HG03457 (cell line): ENCODE results near the gene TTLL1.

ENCODE experiments used
- ATAC-seq: cut with Tn5 transposase; IDR thresholded peaks from one replicate; pipeline ENCODE4 v1.9.1; 2021; ENCODE audit warnings: moderate number of reproducible peaks; ENCODE audit not compliant: unreplicated experiment

TTLL1 gene

GRCh38 chr22:43014869-43015676 is 74.1 kb downstream of the TTLL1 start, which contains the start of gene PACSIN2:
Gene PACSIN2, minus strand, starts transcription at chr22:43015149. Its CDS starts 103,069 bp downstream, at chr22:42912080.
- peak; percentile 84 for ATAC-seq

GRCh38 chr22:43014316-43014868 is 74.8 kb downstream of the TTLL1 start:
- no peak for ATAC-seq

GRCh38 chr22:43013355-43014315 is 75.6 kb downstream of the TTLL1 start:
- ATAC-seq, result no peak

GRCh38 chr22:43012390-43012789 is 76.8 kb downstream of the TTLL1 start:
- ATAC-seq, result no peak

- ATAC-seq, result no peak
Observed at GRCh38 chr22:43011079-43011478, 78.1 kb downstream of the TTLL1 start.

- no peak for ATAC-seq
Observed at GRCh38 chr22:43009444-43009843, 79.7 kb downstream of the TTLL1 start.

- no peak for ATAC-seq
Observed at GRCh38 chr22:43008921-43009320, 80.3 kb downstream of the TTLL1 start.

GRCh38 chr22:43008509-43008908 is 80.7 kb downstream of the TTLL1 start:
- ATAC-seq, result no peak

- no peak for ATAC-seq
Observed at GRCh38 chr22:43007519-43008102, 81.6 kb downstream of the TTLL1 start.

- no peak for ATAC-seq
Observed at GRCh38 chr22:43006753-43007152, 82.4 kb downstream of the TTLL1 start.

- no peak for ATAC-seq
Observed at GRCh38 chr22:43006016-43006505, 83.1 kb downstream of the TTLL1 start.

- ATAC-seq, result no peak
Observed at GRCh38 chr22:43005106-43005505, 84.1 kb downstream of the TTLL1 start.

GRCh38 chr22:43004362-43005035 is 84.7 kb downstream of the TTLL1 start:
- no peak for ATAC-seq

- ATAC-seq, result no peak
Observed at GRCh38 chr22:43002202-43002586, 87.0 kb downstream of the TTLL1 start.

GRCh38 chr22:43001271-43002201 is 87.7 kb downstream of the TTLL1 start:
- ATAC-seq, result no peak

- ATAC-seq, result no peak
Observed at GRCh38 chr22:43000441-43001175, 88.6 kb downstream of the TTLL1 start.

- ATAC-seq, result no peak
Observed at GRCh38 chr22:42997582-42998090, 91.6 kb downstream of the TTLL1 start.

GRCh38 chr22:42996646-42997365 is 92.4 kb downstream of the TTLL1 start:
- ATAC-seq, result no peak
